NT2/D1 (cell line): Measurements from ENCODE around the gene UTP14A.

Experiments used
- DNase-seq: peaks from one replicate; pipeline ENCODE4 v3.0.0-alpha.2; 2011; ENCODE audit warnings: low read depth, low spot score
- H3K27me3 ChIP-seq: 2 replicates; pipeline ENCODE4 v1.6.0; 2011; ENCODE audit warnings: mild to moderate bottlenecking; ENCODE audit not compliant: insufficient read length, insufficient read depth
- H3K36me3 ChIP-seq: 2 replicates; pipeline ENCODE4 v1.6.1; 2011; ENCODE audit warnings: mild to moderate bottlenecking, low read length, mixed read lengths; ENCODE audit not compliant: insufficient read depth, insufficient read length
- H3K4me1 ChIP-seq: 2 replicates; pipeline ENCODE4 v1.5.1; 2011; ENCODE audit not compliant: insufficient read depth, insufficient read length
- H3K4me3 ChIP-seq: 2 replicates; pipeline ENCODE4 v1.5.1; 2011; ENCODE audit warnings: low read depth; ENCODE audit not compliant: insufficient read length
- H3K9ac ChIP-seq: 2 replicates; pipeline ENCODE4 v1.6.0; 2011; ENCODE audit warnings: low read depth; ENCODE audit not compliant: insufficient read length
- H3K9me3 ChIP-seq: 2 replicates; pipeline ENCODE4 v1.5.1; 2011; ENCODE audit warnings: mild to moderate bottlenecking, low read length; ENCODE audit not compliant: insufficient read depth
- SUZ12 ChIP-seq: IDR thresholded peaks from 2 replicates; pipeline ENCODE4 v1.6.1; 2011; ENCODE audit not compliant: insufficient read length, insufficient read depth; ENCODE audit errors: extremely low read depth
- YY1 ChIP-seq: IDR thresholded peaks from 2 replicates; pipeline ENCODE4 v1.6.1; 2011; ENCODE audit not compliant: insufficient read length, insufficient read depth
- ZNF274 ChIP-seq: IDR thresholded peaks from 2 replicates; pipeline ENCODE4 v1.6.1; 2011; ENCODE audit warnings: mild to moderate bottlenecking, low read depth, low read length

UTP14A gene

GRCh38 chrX:129908636-129909035 lies 2.7 kb downstream of the UTP14A start:
- no peak for DNase-seq
- Histone ChIP-seq H3K4me3 (no peak overlapping the region), H3K36me3 (peaks cover 36% of the 10 kb centered on the region), H3K9me3 (no peaks in the 10 kb centered on the region), H3K27me3 (no peaks in the 10 kb centered on the region), H3K9ac (no peak overlapping the region), H3K4me1 (no peaks in the 10 kb centered on the region)
- TF ChIP-seq SUZ12 (no peak), ZNF274 (no peak), YY1 (no peak)

GRCh38 chrX:129925305-129926092 lies 19.5 kb downstream of the UTP14A start:
- H3K4me1 ChIP-seq: no peaks in the 10 kb centered on the region
- peaks cover 57% of the 10 kb centered on the region for H3K36me3 ChIP-seq
- no peak overlapping the region for H3K4me3 ChIP-seq
- peak; percentile 38 for DNase-seq
- no peaks in the 10 kb centered on the region for H3K9me3 ChIP-seq
- H3K27me3 ChIP-seq: no peaks in the 10 kb centered on the region
- TF ChIP-seq SUZ12 (no peak), ZNF274 (no peak)
- no peak overlapping the region for H3K9ac ChIP-seq

- Histone ChIP-seq H3K9ac (peak overlapping the region; percentile 21), H3K27me3 (peaks cover 33% of the 10 kb centered on the region), H3K4me1 (no peaks in the 10 kb centered on the region), H3K9me3 (no peaks in the 10 kb centered on the region), H3K4me3 (peak overlapping the region; percentile 28), H3K36me3 (peaks cover 29% of the 10 kb centered on the region)
- no peak for TF ChIP-seq YY1
- TF ChIP-seq SUZ12: no peak
- TF ChIP-seq ZNF274: no peak
- no peak for DNase-seq
These were observed 25.0 kb downstream of the UTP14A start for GRCh38 chrX:129930941-129931410.

- Histone ChIP-seq H3K9ac (peak overlapping the region; percentile 56), H3K4me1 (no peaks in the 10 kb centered on the region), H3K9me3 (no peaks in the 10 kb centered on the region), H3K4me3 (peak overlapping the region; percentile 45), H3K36me3 (peaks cover 23% of the 10 kb centered on the region), H3K27me3 (peaks cover 33% of the 10 kb centered on the region)
- peak; percentile 72 for DNase-seq
- no peak for TF ChIP-seq SUZ12
- no peak for TF ChIP-seq ZNF274
- no peak for TF ChIP-seq YY1
These were observed 25.5 kb downstream of the UTP14A start for GRCh38 chrX:129931411-129932015.

- no peak for TF ChIP-seq ZNF274
- TF ChIP-seq YY1: no peak
- no peak for TF ChIP-seq SUZ12
- H3K4me3 ChIP-seq: peak overlapping the region; percentile 45
- peaks cover 3% of the 10 kb centered on the region for H3K4me1 ChIP-seq
- H3K9me3 ChIP-seq: no peaks in the 10 kb centered on the region
- peaks cover 36% of the 10 kb centered on the region for H3K27me3 ChIP-seq
- H3K9ac ChIP-seq: peak overlapping the region; percentile 56
- DNase-seq: no peak
- H3K36me3 ChIP-seq: peaks cover 16% of the 10 kb centered on the region
These were observed 26.3 kb downstream of the UTP14A start for GRCh38 chrX:129932016-129932820.

GRCh38 chrX:129932821-129933321 lies 26.9 kb downstream of the UTP14A start:
- peaks cover 10% of the 10 kb centered on the region for H3K36me3 ChIP-seq
- no peak for TF ChIP-seq YY1
- TF ChIP-seq SUZ12: no peak
- no peaks in the 10 kb centered on the region for H3K9me3 ChIP-seq
- no peak for DNase-seq
- peak overlapping the region; percentile 32 for H3K9ac ChIP-seq
- H3K27me3 ChIP-seq: peaks cover 42% of the 10 kb centered on the region
- peak overlapping the region; percentile 32 for H3K4me3 ChIP-seq
- peaks cover 3% of the 10 kb centered on the region for H3K4me1 ChIP-seq

GRCh38 chrX:129933700-129934099 lies 27.7 kb downstream of the UTP14A start:
- peaks cover 3% of the 10 kb centered on the region for H3K4me1 ChIP-seq
- no peak for TF ChIP-seq SUZ12
- no peak for TF ChIP-seq ZNF274
- TF ChIP-seq YY1: no peak

More at GRCh38 chrX:129933700-129934099, 27.7 kb downstream of the UTP14A start:
- Histone ChIP-seq H3K9ac (no peak overlapping the region), H3K27me3 (peaks cover 42% of the 10 kb centered on the region), H3K9me3 (no peaks in the 10 kb centered on the region), H3K4me3 (no peak overlapping the region), H3K36me3 (peaks cover 9% of the 10 kb centered on the region)
- no peak for DNase-seq
